ENCODE data around the gene TTC7B.

The TTC7B gene

GRCh38 chr14:90666571-90666970, 149.7 kb downstream of the TTC7B start:
- no peak for DNase-seq

- DNase-seq = no peak
Measured at GRCh38 chr14:90665321-90666000, 150.8 kb downstream of the TTC7B start.

GRCh38 chr14:90664911-90665310, 151.3 kb downstream of the TTC7B start:
- DNase-seq = no peak

- no peak for DNase-seq
Measured at GRCh38 chr14:90663680-90664079, 152.6 kb downstream of the TTC7B start.

GRCh38 chr14:90663140-90663539, 153.1 kb downstream of the TTC7B start:
- no peak for DNase-seq

DNA sequence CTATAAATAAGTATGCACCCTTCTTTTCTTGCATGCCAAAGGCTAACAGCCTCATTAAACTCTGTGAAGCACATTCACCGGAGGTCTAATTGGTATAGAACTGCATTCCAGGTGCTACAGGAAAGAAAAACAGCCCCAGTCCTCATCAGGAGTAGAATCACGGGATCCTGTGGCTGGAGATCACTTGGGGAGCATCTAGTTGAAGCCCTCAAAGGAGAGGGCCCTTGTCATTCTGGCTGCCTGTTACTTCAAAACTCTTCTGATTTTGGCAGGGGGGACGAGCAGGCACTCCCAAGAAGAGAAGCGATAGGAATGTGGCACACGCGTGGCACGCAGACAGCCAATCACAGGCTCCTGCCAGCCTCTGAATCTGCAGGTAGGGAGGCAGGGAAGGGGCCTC, 154.4 kb downstream of the TTC7B start:
- no peak for DNase-seq

GRCh38 chr14:90660865-90661570, 155.2 kb downstream of the TTC7B start:
- DNase-seq = no peak

DNA sequence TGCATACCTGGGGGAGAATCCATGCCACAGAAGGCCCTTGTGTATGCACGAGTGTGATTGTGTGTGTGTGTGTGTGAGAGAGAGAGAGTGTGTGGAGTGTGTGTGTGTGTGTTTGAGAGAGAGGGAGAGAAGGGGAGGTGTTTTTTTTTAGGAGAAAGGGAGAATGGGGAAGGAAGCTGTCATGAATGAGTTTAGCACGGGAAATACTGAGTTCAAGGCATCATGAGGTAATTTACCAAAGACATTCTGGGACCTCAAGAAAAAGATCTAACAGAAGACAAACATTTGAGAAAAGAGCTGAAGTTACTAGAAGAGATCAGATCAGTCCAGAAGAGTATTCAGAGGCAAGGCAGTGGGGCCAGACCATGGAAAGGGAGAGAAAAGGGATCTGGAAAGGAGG, 157.1 kb downstream of the TTC7B start:
- no peak for DNase-seq

- no peak for DNase-seq
Measured at GRCh38 chr14:90658541-90658967, 157.7 kb downstream of the TTC7B start.

- DNase-seq = no peak
Measured at GRCh38 chr14:90656973-90657372, 159.3 kb downstream of the TTC7B start.

DNA sequence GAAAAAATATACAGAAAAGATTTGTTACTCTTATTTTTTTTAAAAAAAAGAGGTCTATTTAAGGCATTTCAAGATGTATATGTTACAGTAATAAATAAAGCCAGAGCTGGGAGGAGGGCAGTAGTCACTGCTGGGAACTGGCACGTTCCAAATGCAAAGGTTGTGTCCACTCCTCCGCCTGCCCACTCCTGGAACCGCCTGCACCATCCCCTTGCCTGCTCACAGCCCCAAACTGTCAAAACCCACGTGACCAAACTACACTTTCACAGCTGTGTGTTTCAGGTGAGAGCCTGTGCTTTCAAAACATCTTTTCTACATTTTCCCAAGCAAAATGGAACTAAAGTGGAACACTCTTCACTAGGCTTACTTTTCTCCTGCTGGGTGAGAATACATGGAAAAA, 160.4 kb downstream of the TTC7B start:
- no peak for DNase-seq

GRCh38 chr14:90654831-90655276, 161.4 kb downstream of the TTC7B start:
- no peak for DNase-seq

DNA sequence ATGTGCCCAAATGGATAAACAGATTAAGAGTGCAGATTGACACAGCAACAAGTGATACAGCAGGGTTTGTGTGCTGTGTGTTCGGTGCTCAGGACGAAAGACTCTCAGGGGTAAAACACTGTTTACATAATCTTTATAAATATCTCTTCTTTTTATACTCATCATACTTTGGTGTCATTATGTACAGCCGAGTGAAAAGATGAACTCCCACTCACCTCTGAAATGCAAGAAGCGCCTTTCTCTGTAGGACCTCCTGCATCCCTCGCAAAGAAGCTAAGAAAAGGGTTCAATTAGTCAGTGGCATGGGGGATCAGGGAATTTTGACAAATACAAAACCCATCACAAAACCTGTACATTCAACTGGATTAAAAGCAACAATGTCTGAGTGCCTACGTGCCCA, 163.6 kb downstream of the TTC7B start:
- DNase-seq = no peak

DNA sequence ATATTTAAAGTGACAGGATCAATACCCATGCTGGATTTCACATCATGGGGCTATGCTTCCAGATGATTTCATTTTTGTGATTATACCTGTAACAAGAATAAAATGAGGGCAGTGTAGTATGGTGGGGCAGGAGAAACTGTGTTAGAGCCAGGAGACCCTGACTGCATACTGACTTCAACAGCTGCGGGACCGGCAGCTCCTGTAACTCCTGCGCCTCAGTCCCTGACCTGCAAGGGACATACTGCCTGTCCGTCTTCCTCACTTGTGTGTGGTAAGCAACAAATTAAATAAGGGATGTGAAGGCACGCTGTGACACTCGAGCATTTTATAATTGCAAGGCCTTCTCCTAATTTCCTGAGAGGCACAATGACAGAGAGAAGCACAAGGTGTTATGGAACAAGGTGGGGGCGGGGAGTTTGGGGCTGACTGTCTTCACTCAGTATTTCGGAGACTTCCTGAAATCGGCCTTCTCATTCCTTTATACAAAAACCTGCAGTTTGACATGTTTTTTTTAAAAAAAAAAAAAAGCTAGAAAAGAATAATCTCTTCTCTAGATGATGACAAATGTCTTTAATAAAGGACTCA, 164.2 kb downstream of the TTC7B start:
- DNase-seq = no peak

- DNase-seq = no peak
Measured at GRCh38 chr14:90651271-90651804, 164.9 kb downstream of the TTC7B start.

- no peak for DNase-seq
Measured at GRCh38 chr14:90649557-90650135, 166.6 kb downstream of the TTC7B start.

- no peak for DNase-seq
Measured at GRCh38 chr14:90649083-90649482, 167.1 kb downstream of the TTC7B start.

DNA sequence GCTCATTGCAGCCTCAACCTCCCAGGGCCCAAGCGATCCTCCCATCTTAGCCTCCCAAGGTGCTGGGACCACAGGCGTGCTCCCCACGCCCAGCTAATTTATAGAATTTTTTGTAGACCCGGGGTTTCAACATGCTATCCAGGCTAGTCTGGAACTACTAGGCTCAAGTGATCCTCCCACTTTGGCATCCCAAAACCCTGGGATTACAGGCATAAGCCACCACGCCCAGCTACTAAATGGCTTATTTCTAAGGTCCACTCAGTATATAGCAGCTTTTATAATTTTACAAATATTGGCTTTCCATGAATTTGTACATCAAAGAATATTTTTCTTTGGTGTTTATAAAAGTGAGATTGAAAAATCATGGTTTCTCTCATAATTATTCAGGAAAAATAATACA, 167.8 kb downstream of the TTC7B start:
- DNase-seq = no peak

GRCh38 chr14:90647473-90648005, 168.7 kb downstream of the TTC7B start:
- DNase-seq = no peak

DNA sequence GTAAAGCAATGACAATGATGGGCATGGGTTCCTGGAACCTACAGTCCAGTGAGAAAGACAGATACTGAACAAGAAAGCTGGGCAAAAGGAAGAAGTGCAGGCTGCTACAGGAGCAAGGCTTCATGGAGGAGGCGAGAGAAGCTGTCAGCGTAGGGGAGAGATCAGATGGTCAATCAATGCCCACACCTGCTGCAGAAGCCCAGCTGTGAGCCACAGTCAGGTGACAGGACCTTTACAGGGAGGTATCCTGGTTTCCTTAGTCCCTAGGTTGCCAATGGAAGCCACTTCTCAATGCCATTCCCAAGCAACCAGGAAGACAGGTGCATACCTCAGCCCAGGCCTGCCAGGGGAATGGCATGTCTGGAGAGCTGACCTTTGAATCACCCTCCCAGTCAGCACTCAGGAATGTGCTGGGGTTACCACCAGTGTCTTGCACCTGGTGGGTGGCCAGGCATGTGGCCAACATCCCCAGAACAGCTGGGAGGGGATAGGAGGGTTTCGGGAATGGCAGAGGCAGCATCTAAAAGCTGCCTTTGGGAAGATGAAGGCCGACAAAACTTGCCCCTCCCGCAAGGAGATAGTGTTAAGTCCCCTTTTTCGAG, 170.3 kb downstream of the TTC7B start:
- DNase-seq = no peak

GRCh38 chr14:90644882-90645281, 171.3 kb downstream of the TTC7B start:
- no peak for DNase-seq

DNA sequence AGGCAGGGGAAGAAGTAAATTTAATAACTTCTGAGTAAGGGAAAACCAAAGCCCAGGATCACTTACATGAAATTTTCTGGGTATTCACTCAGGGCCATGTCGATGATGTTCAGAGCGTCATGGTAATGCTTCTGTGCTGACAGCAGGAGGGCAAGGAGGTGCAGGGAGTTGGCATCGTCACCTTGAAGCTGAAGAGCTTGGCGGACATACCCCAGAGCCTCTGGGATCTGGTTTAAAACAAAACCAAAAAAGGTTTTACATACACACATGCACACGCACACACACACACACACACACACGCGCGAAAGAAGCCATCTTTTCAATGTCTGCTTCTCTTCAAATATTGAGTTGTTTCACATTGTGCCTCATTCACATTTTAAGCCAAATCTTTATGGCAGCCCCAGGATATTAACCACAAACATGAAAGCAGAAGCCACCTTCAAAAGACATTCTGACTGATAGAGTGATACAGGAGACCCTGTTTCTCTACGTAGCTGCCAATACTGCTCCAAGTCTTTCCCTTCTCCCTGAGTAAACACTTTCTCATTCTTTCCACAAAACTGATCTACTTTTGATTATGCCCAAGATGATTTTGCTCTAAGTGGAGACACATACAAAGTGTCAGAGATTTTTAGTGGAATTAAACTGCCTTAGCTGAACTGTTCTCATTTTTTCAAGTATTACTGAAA, 172.1 kb downstream of the TTC7B start:
- no peak for DNase-seq
